ENCODE data around the gene REEP3. TPM values are rescaled to one million over a fixed set of nuclear protein-coding genes. Genes with fewer than 3 reads are reported as not detected.

The REEP3 gene
- total RNA-seq, 1 experiment from 2014 or later, result 94.7 TPM

- CTCF ChIA-PET, result no interaction called here
- no peak for DNase-seq
- Mint-ChIP-seq H3K9me3 (ENCODE audit: low read depth, unreplicated experiment) (no peaks in the 10 kb centered on the region), H3K4me1 (ENCODE audit: low read depth, unreplicated experiment) (no peaks in the 10 kb centered on the region), H3K27ac (ENCODE audit: unreplicated experiment) (no peak overlapping the region), H3K4me3 (ENCODE audit: low read depth, unreplicated experiment) (no peak overlapping the region), H3K27me3 (ENCODE audit: unreplicated experiment) (no peaks in the 10 kb centered on the region), H3K36me3 (ENCODE audit: insufficient read depth, unreplicated experiment) (peaks cover 9% of the 10 kb centered on the region)
- intact Hi-C loops (cut with micrococcal nuclease; ENCODE audit: unreplicated experiment), result no loop called here
- no peak for TF ChIP-seq CTCF (IDR thresholded peaks at IDR 0.05; ENCODE audit: unreplicated experiment)
- no TSS peak for BruUV-seq (replicated peaks)
These were observed 61.5 kb downstream of the REEP3 start for GRCh38 chr10:63582690-63583089.

- Mint-ChIP-seq H3K4me3 (ENCODE audit: low read depth, unreplicated experiment) (no peak overlapping the region), H3K9me3 (ENCODE audit: low read depth, unreplicated experiment) (no peaks in the 10 kb centered on the region), H3K4me1 (ENCODE audit: low read depth, unreplicated experiment) (no peaks in the 10 kb centered on the region), H3K36me3 (ENCODE audit: insufficient read depth, unreplicated experiment) (peaks cover 3% of the 10 kb centered on the region), H3K27me3 (ENCODE audit: unreplicated experiment) (no peaks in the 10 kb centered on the region), H3K27ac (ENCODE audit: unreplicated experiment) (no peak overlapping the region)
- no peak for TF ChIP-seq CTCF (IDR thresholded peaks at IDR 0.05; ENCODE audit: unreplicated experiment)
- CTCF ChIA-PET, result no interaction called here
- intact Hi-C loops (cut with micrococcal nuclease; ENCODE audit: unreplicated experiment), result no loop called here
- BruUV-seq (replicated peaks), result no TSS peak
- no peak for DNase-seq
These were observed 62.2 kb downstream of the REEP3 start for GRCh38 chr10:63583397-63583796.

GRCh38 chr10:63583909-63584724 lies 62.9 kb downstream of the REEP3 start:
- no TSS peak for BruUV-seq (replicated peaks)
- no peak overlapping the region for H3K27ac Mint-ChIP-seq (ENCODE audit: unreplicated experiment)
- H3K4me1 Mint-ChIP-seq (ENCODE audit: low read depth, unreplicated experiment), result no peaks in the 10 kb centered on the region
- no peak overlapping the region for H3K4me3 Mint-ChIP-seq (ENCODE audit: low read depth, unreplicated experiment)
- no peak for DNase-seq
- no peaks in the 10 kb centered on the region for H3K27me3 Mint-ChIP-seq (ENCODE audit: unreplicated experiment)
- H3K36me3 Mint-ChIP-seq (ENCODE audit: insufficient read depth, unreplicated experiment), result no peaks in the 10 kb centered on the region
- TF ChIP-seq CTCF (IDR thresholded peaks at IDR 0.05; ENCODE audit: unreplicated experiment), result no peak
- intact Hi-C loops (cut with micrococcal nuclease; ENCODE audit: unreplicated experiment), result no loop called here
- CTCF ChIA-PET, result no interaction called here
- H3K9me3 Mint-ChIP-seq (ENCODE audit: low read depth, unreplicated experiment), result no peaks in the 10 kb centered on the region

GRCh38 chr10:63584725-63585035 lies 63.5 kb downstream of the REEP3 start:
- BruUV-seq (replicated peaks), result no TSS peak
- no peaks in the 10 kb centered on the region for H3K36me3 Mint-ChIP-seq (ENCODE audit: insufficient read depth, unreplicated experiment)
- no peaks in the 10 kb centered on the region for H3K9me3 Mint-ChIP-seq (ENCODE audit: low read depth, unreplicated experiment)
- no peak for DNase-seq
- no peak overlapping the region for H3K27ac Mint-ChIP-seq (ENCODE audit: unreplicated experiment)
- TF ChIP-seq CTCF (IDR thresholded peaks at IDR 0.05; ENCODE audit: unreplicated experiment), result no peak
- H3K27me3 Mint-ChIP-seq (ENCODE audit: unreplicated experiment), result no peaks in the 10 kb centered on the region
- H3K4me1 Mint-ChIP-seq (ENCODE audit: low read depth, unreplicated experiment), result no peaks in the 10 kb centered on the region
- CTCF ChIA-PET, result no interaction called here
- H3K4me3 Mint-ChIP-seq (ENCODE audit: low read depth, unreplicated experiment), result no peak overlapping the region
- intact Hi-C loops (cut with micrococcal nuclease; ENCODE audit: unreplicated experiment), result no loop called here

All from Calu3 (cell line).